ENCODE results near the gene C1QTNF9.

DNA sequence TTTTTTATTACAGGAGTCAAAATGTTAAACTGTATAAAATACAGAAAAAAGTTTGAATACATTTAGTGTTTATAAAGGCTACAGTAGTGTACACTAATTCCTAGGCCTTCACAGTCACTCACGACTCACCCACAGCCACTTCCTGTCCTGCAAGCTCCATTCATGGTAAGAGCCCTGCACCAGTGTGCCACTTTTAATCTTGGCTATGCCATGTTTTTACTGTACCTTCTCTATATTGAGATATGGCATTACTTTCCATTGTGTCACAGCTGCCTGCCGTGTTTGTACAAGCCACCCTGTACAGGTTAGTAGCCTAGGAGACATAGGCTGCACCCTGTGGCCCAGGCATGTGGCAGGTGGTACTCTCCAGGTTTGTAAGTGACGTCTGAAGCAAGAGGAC is 32.1 kb downstream of the C1QTNF9 start:
- no peak for TF ChIP-seq FOXM1 (IDR thresholded peaks at IDR 0.05; ENCODE audit: borderline replicate concordance, low read depth)
- TF ChIP-seq CREB1 (IDR thresholded peaks at IDR 0.05; ENCODE audit: low read depth) = no peak
- TF ChIP-seq ZBTB7A (IDR thresholded peaks at IDR 0.05; ENCODE audit: low read depth) = no peak
- no peak for TF ChIP-seq TAF1 (IDR thresholded peaks at IDR 0.05; ENCODE audit: low read depth)
- TF ChIP-seq, protein P1, sequence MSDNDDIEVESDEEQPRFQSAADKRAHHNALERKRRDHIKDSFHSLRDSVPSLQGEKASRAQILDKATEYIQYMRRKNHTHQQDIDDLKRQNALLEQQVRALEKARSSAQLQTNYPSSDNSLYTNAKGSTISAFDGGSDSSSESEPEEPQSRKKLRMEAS (IDR thresholded peaks at IDR 0.05) = no peak
- no peak for TF ChIP-seq YY1 (IDR thresholded peaks at IDR 0.05; ENCODE audit: low read depth)
